ENCODE results near the gene AZU1. TPM values are rescaled to one million over a fixed set of nuclear protein-coding genes. Genes with fewer than 3 reads are reported as not detected.
A peak's percentile ranks its signal among the peaks of the same experiment; 100 is the strongest.

Gene AZU1
- total RNA-seq, 4 donors from 2014 or later: 0.37 to 0.76 TPM; not detected in 2

DNA sequence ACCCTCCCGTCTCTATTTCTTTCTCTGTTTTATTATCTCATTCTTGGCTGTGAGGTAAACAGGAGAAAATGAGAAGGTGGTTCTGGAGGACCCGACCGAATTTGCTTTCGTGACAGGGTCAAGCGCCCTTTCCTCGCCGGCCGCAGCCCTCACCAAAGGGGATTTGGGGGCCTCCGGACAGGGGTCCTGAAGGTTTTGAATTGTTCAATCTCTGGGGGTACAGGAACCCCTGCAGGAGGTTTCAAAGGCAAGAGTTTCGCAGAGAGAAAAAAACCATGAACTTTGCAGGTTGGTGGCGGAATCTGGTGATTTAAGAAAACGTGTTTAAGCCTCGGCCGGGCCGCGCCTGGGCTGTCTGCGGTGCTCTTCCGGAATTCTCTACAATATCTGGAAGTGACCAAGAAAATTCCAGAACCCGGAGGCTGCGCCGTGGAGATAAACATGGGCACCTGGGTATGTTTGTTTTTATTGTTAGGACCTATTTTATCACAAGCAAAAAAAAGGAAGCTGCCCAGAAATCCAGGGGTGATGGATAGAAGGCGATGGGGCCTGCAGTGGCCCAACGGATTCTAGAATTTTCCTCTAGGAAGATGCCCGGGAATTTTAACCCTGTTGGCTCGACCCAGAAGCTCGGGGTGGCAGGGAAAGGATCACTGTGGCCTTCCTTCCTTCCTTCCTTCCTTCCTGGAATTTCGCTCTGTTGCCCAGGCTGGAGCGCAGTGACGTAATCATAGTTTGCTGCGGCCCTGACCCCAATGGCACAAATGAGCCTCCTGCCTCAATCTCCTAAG lies 44.6 kb upstream of the AZU1 start:
- no peak for TF ChIP-seq POLR2A (IDR thresholded peaks at IDR 0.05)
- TF ChIP-seq, protein P1, sequence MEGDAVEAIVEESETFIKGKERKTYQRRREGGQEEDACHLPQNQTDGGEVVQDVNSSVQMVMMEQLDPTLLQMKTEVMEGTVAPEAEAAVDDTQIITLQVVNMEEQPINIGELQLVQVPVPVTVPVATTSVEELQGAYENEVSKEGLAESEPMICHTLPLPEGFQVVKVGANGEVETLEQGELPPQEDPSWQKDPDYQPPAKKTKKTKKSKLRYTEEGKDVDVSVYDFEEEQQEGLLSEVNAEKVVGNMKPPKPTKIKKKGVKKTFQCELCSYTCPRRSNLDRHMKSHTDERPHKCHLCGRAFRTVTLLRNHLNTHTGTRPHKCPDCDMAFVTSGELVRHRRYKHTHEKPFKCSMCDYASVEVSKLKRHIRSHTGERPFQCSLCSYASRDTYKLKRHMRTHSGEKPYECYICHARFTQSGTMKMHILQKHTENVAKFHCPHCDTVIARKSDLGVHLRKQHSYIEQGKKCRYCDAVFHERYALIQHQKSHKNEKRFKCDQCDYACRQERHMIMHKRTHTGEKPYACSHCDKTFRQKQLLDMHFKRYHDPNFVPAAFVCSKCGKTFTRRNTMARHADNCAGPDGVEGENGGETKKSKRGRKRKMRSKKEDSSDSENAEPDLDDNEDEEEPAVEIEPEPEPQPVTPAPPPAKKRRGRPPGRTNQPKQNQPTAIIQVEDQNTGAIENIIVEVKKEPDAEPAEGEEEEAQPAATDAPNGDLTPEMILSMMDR (IDR thresholded peaks at IDR 0.05): no peak
- intact Hi-C loops (cut with DNase I; ENCODE audit: low total_unique reads): no loop called here
- DNase-seq (ENCODE audit: low spot score in 2 of 2): no peak
- 52 to 62% methylated on average over 30 of the region's 30 CpGs for whole genome bisulfite sequencing, 2 donors
- H3K4me3 ChIP-seq (ENCODE audit: low read depth, poor library complexity, severe bottlenecking): no peak overlapping the region

DNA sequence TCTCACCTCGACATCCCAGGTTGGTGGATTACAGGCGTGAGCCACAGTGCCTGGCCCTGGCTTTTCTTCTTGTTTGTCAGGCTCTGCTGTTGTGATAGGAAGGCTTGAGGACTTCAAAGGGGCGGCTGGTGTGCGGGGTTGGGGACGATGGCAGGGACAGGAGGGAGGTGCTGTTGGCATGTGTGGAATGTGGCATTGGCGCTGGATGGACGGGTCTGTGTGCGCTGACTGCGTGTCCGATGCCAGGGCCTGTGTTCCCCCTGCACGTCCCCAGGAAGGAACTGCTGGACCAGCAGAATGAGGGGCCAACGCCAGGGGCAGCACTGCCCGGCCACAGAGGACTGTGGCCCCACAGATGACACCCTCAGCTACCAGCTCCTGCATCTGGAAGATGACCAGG lies 43.1 kb upstream of the AZU1 start:
- intact Hi-C loops (cut with DNase I; ENCODE audit: low total_unique reads): no loop called here
- no peak for DNase-seq (ENCODE audit: low spot score in 2 of 2)
- H3K4me3 ChIP-seq (ENCODE audit: low read depth, poor library complexity, severe bottlenecking): no peak overlapping the region
- TF ChIP-seq, protein P1 (IDR thresholded peaks at IDR 0.05): no peak
- TF ChIP-seq POLR2A (IDR thresholded peaks at IDR 0.05): no peak
- WGBS, 2 donors: 80 to 82% methylated on average over 13 of the region's 13 CpGs

DNA sequence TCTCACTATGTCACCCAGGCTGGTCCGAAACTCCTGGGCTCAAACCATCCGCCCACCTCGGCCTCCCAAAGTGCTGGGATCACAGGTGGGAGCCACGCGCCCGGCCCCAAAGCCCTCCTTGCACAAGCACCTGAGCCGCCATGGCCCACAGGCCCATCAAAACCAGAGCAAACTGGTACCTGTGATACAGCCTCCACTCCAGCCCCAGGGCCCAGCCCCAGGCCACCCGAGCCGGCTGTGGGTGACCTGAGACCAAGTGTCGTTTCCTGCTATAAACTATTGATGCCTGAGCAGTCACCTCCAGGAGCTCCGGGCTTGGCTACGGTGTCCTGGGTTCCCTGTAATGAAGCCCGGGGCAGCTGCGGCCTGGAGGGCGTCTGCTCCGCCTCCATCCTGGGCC lies 40.1 kb upstream of the AZU1 start:
- 89 to 92% methylated on average over 16 of the region's 16 CpGs for WGBS, 2 donors
- TF ChIP-seq, protein P1 (IDR thresholded peaks at IDR 0.05): no peak
- no peak for TF ChIP-seq POLR2A (IDR thresholded peaks at IDR 0.05)
- intact Hi-C loops (cut with DNase I; ENCODE audit: low total_unique reads): no loop called here
- no peak for DNase-seq (ENCODE audit: low spot score in 2 of 2)
- no peak overlapping the region for H3K4me3 ChIP-seq (ENCODE audit: low read depth, poor library complexity, severe bottlenecking)

DNA sequence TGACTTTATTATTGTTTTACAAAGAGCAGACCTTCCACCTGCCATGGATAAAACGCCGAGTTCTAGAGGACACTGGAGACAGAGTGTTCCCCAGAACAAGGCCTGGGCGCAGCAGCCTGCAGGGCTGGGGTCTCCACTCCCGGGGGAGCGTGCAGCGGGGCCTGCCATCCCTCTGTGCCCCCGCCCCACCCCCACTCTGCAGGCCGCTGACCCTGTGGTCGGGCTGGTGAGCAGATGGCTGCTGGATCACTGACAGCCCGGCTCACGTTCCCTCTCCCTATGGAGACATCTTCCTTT lies 39.0 kb upstream of the AZU1 start:
- WGBS, 2 donors: 52 to 54% methylated on average over 7 to 8 of the region's 11 CpGs
- peak in 1 of 2 donors; percentile 92 for DNase-seq (ENCODE audit: low spot score in 2 of 2)
- intact Hi-C loops (cut with DNase I; ENCODE audit: low total_unique reads): loop anchor here (1.0 kb wide), 1 partner anchor 18 kb away; no protein-coding TSS in a partner anchor
- no peak for TF ChIP-seq POLR2A (IDR thresholded peaks at IDR 0.05)
- TF ChIP-seq, protein P1 (IDR thresholded peaks at IDR 0.05): no peak
- no peak overlapping the region for H3K4me3 ChIP-seq (ENCODE audit: low read depth, poor library complexity, severe bottlenecking)

DNA sequence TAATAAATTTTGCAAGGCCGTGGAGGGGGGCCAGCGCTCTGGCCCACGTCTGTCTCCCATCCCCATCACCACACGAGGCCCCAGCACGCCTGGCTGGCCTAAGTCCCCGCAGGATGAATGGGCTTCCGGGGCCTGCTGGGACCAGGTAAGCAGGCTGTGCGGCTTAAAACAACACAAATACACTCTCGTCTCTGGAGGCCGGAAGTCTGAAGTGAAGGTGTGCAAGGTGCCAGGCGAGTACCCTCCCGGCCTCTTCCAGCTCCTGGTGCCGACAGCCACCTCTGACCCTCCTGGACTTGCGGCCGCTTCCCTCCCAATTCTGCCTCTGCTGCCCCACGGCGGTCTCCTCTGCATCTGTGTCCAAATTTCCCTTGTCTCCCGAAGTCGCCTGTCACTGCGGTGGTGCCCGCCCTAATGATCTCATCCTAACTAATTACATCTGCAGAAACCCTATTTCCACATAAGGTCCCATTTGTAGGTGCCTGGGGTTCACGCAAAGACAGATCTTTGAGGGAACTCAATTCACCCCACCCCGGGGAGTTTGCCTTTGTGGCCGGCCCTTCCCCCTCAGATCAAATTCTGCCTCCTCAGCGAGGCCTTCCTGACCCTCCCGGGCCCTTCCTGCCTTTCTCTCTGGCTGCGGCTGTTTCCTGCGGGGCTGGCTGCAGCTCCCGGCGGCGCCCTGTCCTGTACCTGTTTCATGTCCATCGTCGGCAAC lies 38.5 kb upstream of the AZU1 start:
- WGBS, 2 donors: 29 to 35% methylated on average over 32 to 33 of the region's 33 CpGs
- TF ChIP-seq POLR2A (IDR thresholded peaks at IDR 0.05): no peak
- TF ChIP-seq, protein P1 (IDR thresholded peaks at IDR 0.05): no peak
- DNase-seq (ENCODE audit: low spot score in 2 of 2): peak in 1 of 2 donors; percentile 90
- intact Hi-C loops (cut with DNase I; ENCODE audit: low total_unique reads): loop anchor here (1.0 kb wide), 1 partner anchor 19 kb away; no protein-coding TSS in a partner anchor
- no peak overlapping the region for H3K4me3 ChIP-seq (ENCODE audit: low read depth, poor library complexity, severe bottlenecking)

Measured in lower leg skin (tissue), 4 donors.